Lung (tissue), 12 donors: ENCODE data around the gene SAMD1. TPM values are rescaled to one million over a fixed set of nuclear protein-coding genes. Genes with fewer than 3 reads are reported as not detected.

Source experiments
- ATAC-seq: fragments of 200-7000 bp; cut with Tn5 transposase; one replicate; pipeline ENCODE4 v1.9.1; 2020; ENCODE audit warnings: moderate number of reproducible peaks; ENCODE audit not compliant: insufficient read depth, low FRiP score
- DNase-seq, 3 donors: peaks; one replicate each; pipeline ENCODE4 v3.0.0-alpha.2; 2013 to 2017
- H3K27ac ChIP-seq, 2 donors: one replicate each; pipeline ENCODE4 v1.5.1; 2013; ENCODE audit warnings: mild to moderate bottlenecking in 2 of 2, moderate library complexity in 2 of 2, control low read depth in 1 of 2, inconsistent platforms in 1 of 2, low read depth in 1 of 2, low read length in 1 of 2
- H3K27me3 ChIP-seq, 3 donors: one replicate each; pipeline ENCODE4 v1.5.1; 2013; ENCODE audit warnings: low read length in 2 of 3; ENCODE audit not compliant: control insufficient read depth in 3 of 3, insufficient read depth in 3 of 3
- H3K36me3 ChIP-seq, 4 donors: one replicate each; pipeline ENCODE4 v1.5.1; 2013; ENCODE audit warnings: low read length in 4 of 4, mild to moderate bottlenecking in 1 of 4, moderate library complexity in 1 of 4; ENCODE audit not compliant: control insufficient read depth in 4 of 4, insufficient read depth in 4 of 4
- H3K4me1 ChIP-seq, 5 donors: one replicate each; pipeline ENCODE4 v1.5.1; 2013; ENCODE audit warnings: low read length in 5 of 5, mild to moderate bottlenecking in 2 of 5, moderate library complexity in 1 of 5; ENCODE audit not compliant: control insufficient read depth in 5 of 5, insufficient read depth in 5 of 5
- H3K4me3 ChIP-seq: one replicate; pipeline ENCODE4 v1.5.1; 2013; ENCODE audit warnings: mild to moderate bottlenecking, control low read depth, moderate library complexity
- H3K9ac ChIP-seq, 2 donors: one replicate each; pipeline ENCODE4 v1.5.1; 2013; ENCODE audit warnings: low read length in 2 of 2, control low read depth in 1 of 2; ENCODE audit not compliant: insufficient read depth in 1 of 2
- H3K9me3 ChIP-seq, 4 donors: one replicate each; pipeline ENCODE4 v1.5.1; 2013; ENCODE audit warnings: low read length in 3 of 4, mild to moderate bottlenecking in 1 of 4, moderate library complexity in 1 of 4; ENCODE audit not compliant: control insufficient read depth in 4 of 4, insufficient read depth in 3 of 4
- WGBS, 2 donors: extraction: QIAGEN DNeasy Blood & Tissue Kit; methylation state at CpG; one replicate each; pipeline ENCODE4 v1.1.7; 2013; 5-methylcytosine and 5-hydroxymethylcytosine counted together
- polyA plus RNA-seq, 2 donors: library from polyadenylated mRNA; stranded (reverse); fragments of 200-250 nt; gene quantifications; one replicate each; pipeline ENCODE4 v1.2.1, GENCODE V29; 2013
- total RNA-seq, 2 donors: library from RNA; depleted of rRNA in 1 of 2; stranded (reverse); fragments of >200 nt in 1 of 2; gene quantifications; one replicate each; pipeline ENCODE4 v1.2.1, GENCODE V29; 2014 to 2021
- TF ChIP-seq, protein P1 (sequence below): IDR thresholded peaks from 2 replicates; pipeline ENCODE4 v1.5.1; 2012; ENCODE audit warnings: mild to moderate bottlenecking; ENCODE audit errors: control extremely low read depth, extremely low read depth
- donor health status: control.
- donor health status: control.
- donor health status: Bipolar disorder and iron deficiency.
- donor health status: healthy.
- donor health status: DM: yes; HTN: yes; CAD: no.

Gene SAMD1
- total and polyA plus RNA-seq, 4 donors = 32.9 to 48.8 (median 39.4) TPM

DNA sequence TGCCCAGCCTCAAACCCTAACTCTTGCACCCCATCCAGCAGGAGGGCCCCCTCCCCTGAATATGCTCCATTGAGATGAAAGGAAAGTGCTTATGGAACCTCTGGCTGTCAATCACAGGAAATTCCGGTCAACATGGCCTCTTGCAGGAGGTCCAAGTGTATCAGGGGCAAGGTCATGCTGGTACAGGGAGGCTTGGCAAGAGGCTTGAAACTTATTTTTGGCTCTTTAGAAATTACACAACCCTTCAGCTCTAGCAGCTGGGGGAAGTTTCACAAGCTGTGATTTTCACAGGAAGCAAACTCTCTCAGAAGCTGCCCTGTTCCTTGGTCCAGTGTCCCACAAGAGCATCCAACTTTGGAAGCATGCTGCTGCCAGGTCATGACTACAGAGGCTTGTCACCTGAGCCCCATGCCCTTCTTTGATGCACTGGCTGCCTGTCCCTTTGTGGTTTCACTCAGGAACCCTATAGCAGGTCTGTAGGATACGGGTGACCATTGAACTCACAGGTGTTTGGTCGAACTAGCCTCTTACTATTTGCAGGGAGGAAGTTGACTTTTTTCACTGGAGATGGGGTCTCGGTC, 37.5 kb upstream of the SAMD1 start:
- Histone ChIP-seq H3K4me3 (no peak overlapping the region), H3K9ac (no peak overlapping the region), H3K27me3 (no peaks in the 10 kb centered on the region), H3K9me3 (no peaks in the 10 kb centered on the region), H3K4me1 (peaks cover 0 to 4% (median 0%) of the 10 kb centered on the region in 5 donors), H3K27ac (peak overlapping the region; percentile 23 to 75), H3K36me3 (peaks cover 0 to 3% (median 0%) of the 10 kb centered on the region in 4 donors)
- ATAC-seq (peak; percentile 55), DNase-seq (peak in 1 of 3 donors; percentile 28)
- TF ChIP-seq, protein P1, sequence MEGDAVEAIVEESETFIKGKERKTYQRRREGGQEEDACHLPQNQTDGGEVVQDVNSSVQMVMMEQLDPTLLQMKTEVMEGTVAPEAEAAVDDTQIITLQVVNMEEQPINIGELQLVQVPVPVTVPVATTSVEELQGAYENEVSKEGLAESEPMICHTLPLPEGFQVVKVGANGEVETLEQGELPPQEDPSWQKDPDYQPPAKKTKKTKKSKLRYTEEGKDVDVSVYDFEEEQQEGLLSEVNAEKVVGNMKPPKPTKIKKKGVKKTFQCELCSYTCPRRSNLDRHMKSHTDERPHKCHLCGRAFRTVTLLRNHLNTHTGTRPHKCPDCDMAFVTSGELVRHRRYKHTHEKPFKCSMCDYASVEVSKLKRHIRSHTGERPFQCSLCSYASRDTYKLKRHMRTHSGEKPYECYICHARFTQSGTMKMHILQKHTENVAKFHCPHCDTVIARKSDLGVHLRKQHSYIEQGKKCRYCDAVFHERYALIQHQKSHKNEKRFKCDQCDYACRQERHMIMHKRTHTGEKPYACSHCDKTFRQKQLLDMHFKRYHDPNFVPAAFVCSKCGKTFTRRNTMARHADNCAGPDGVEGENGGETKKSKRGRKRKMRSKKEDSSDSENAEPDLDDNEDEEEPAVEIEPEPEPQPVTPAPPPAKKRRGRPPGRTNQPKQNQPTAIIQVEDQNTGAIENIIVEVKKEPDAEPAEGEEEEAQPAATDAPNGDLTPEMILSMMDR = no peak
- 19 to 42% methylated on average over 4 of the region's 4 CpGs for WGBS, 2 donors

GRCh38 chr19:14127176-14127575, 36.6 kb upstream of the SAMD1 start:
- Histone ChIP-seq H3K27me3 (no peaks in the 10 kb centered on the region), H3K4me1 (peaks cover 0 to 4% (median 0%) of the 10 kb centered on the region in 5 donors), H3K27ac (peak overlapping the region in 1 of 2 donors; percentile 64), H3K36me3 (peaks cover 0 to 3% (median 0%) of the 10 kb centered on the region in 4 donors), H3K4me3 (no peak overlapping the region), H3K9ac (no peak overlapping the region), H3K9me3 (no peaks in the 10 kb centered on the region)
- no peak for ATAC-seq
- TF ChIP-seq, protein P1 = no peak
- 45 to 73% methylated on average over 8 of the region's 8 CpGs for WGBS, 2 donors
- DNase-seq = no peak

DNA sequence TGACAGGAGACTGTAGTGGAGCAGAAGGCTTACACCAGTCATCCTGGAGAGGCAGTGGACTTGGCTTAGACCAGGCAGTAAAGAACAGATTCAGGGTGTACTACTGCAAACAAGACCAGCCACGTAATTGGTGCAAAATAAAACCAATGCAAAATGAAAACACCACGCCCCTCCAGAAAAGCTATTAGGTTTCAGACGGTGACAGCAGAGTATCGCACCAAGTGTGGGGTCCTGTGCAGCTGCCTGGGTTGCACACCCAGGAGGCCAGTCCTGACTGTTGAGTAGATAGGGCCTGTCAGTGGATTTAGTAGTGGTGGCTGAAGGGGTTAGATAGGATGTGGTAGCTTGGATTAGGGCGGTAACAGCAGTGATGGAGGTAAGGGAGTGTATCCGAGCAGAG, 32.4 kb upstream of the SAMD1 start:
- Histone ChIP-seq H3K27me3 (no peaks in the 10 kb centered on the region), H3K9me3 (no peaks in the 10 kb centered on the region), H3K4me1 (peaks cover 3 to 17% (median 9%) of the 10 kb centered on the region in 5 donors), H3K4me3 (no peak overlapping the region), H3K27ac (no peak overlapping the region), H3K9ac (no peak overlapping the region), H3K36me3 (peaks cover 0 to 3% (median 0%) of the 10 kb centered on the region in 4 donors)
- ATAC-seq (no peak), DNase-seq (no peak)
- WGBS, 2 donors = 95 to 96% methylated on average over 6 of the region's 6 CpGs
- TF ChIP-seq, protein P1 = no peak

DNA sequence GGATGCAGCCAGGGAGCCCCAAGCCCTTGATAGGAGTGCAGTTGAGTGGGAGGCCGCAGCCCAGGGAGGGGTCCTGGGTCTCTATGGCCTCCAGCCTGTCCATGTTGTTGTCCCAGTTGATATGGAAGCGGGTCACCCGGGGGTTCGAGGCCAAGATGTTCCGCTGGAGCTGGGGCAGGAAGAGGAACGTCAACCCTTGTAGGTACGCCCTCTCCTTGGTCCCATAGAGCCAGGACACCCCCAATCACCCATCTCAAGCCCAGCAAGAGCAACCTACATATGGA, 29.9 kb upstream of the SAMD1 start:
- no peaks in the 10 kb centered on the region for H3K27me3 ChIP-seq
- H3K9me3 ChIP-seq = no peaks in the 10 kb centered on the region
- DNase-seq = no peak
- peaks cover 4 to 29% (median 16%) of the 10 kb centered on the region in 5 donors for H3K4me1 ChIP-seq
- TF ChIP-seq, protein P1 = no peak
- no peak overlapping the region for H3K4me3 ChIP-seq
- ATAC-seq = no peak
- peak overlapping the region in 1 of 2 donors; percentile 9 for H3K27ac ChIP-seq
- no peak overlapping the region for H3K9ac ChIP-seq
- WGBS, 2 donors = 94% methylated on average over 7 of the region's 7 CpGs
- H3K36me3 ChIP-seq = peaks cover 0 to 3% (median 0%) of the 10 kb centered on the region in 4 donors
